Mucosa of rectum (tissue), 2 donors: Measurements from ENCODE around the gene OR2A2.
"Not testable (repeated sequence)": the region's sequence is repeated elsewhere in the genome, so short reads cannot be mapped to it uniquely, and the experiment has no call there.

Experiments
- H3K27ac ChIP-seq, 2 donors: one replicate each; pipeline ENCODE4 v1.7.0; 2013; ENCODE audit warnings: inconsistent platforms in 2 of 2, low read depth in 2 of 2, low read length in 2 of 2
- H3K27me3 ChIP-seq, 2 donors: one replicate each; pipeline ENCODE4 v1.7.0; 2013; ENCODE audit warnings: low read length in 2 of 2; ENCODE audit not compliant: control insufficient read depth in 2 of 2, insufficient read depth in 2 of 2
- H3K36me3 ChIP-seq, 2 donors: one replicate each; pipeline ENCODE4 v1.7.0; 2013; ENCODE audit warnings: low read length in 2 of 2; ENCODE audit not compliant: control insufficient read depth in 2 of 2, insufficient read depth in 2 of 2
- H3K4me1 ChIP-seq, 2 donors: one replicate each; pipeline ENCODE4 v1.7.0; 2013; ENCODE audit warnings: low read length in 2 of 2, mild to moderate bottlenecking in 1 of 2; ENCODE audit not compliant: control insufficient read depth in 2 of 2, insufficient read depth in 2 of 2
- H3K4me3 ChIP-seq, 2 donors: one replicate each; pipeline ENCODE4 v1.7.0; 2013; ENCODE audit warnings: low read length in 2 of 2
- H3K9ac ChIP-seq, 2 donors: one replicate each; pipeline ENCODE4 v1.7.0; 2013; ENCODE audit warnings: low read length in 2 of 2, low read depth in 1 of 2, mild to moderate bottlenecking in 1 of 2
- H3K9me3 ChIP-seq, 2 donors: one replicate each; pipeline ENCODE4 v1.7.0; 2013; ENCODE audit warnings: low read length in 2 of 2; ENCODE audit not compliant: control insufficient read depth in 2 of 2
- donor health status: healthy.
- donor health status: Normal muscosa, but diverticular disease.

The OR2A2 gene

DNA sequence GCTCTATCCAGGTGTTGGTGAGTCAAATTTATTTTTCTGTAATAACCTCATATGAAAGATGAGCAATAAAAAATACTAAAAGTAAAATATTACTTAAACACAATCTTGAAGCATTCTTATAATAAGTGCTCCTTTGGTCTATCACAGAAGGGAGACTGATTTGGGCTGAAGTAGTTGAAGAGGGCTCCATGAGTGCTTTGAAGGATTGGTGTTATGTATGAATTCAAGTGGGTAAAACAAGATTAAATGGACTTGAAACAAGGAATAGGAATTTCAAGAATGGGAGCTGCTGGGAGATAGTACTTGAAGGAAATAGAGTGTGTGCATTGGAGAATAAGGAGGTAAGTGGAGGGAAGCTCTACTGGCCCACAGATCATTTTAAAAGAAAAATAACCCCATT is 7.3 kb upstream of the OR2A2 start:
- no peaks in the 10 kb centered on the region for H3K27me3 ChIP-seq
- H3K4me3 ChIP-seq: no peak overlapping the region
- no peaks in the 10 kb centered on the region for H3K9me3 ChIP-seq
- H3K4me1 ChIP-seq: no peaks in the 10 kb centered on the region
- H3K27ac ChIP-seq: no peak overlapping the region
- H3K9ac ChIP-seq: no peak overlapping the region
- H3K36me3 ChIP-seq: no peaks in the 10 kb centered on the region

- Histone ChIP-seq H3K36me3 (no peaks in the 10 kb centered on the region), H3K9me3 (no peaks in the 10 kb centered on the region), H3K4me1 (no peaks in the 10 kb centered on the region), H3K4me3 (no peak overlapping the region), H3K27me3 (no peaks in the 10 kb centered on the region), H3K9ac (no peak overlapping the region), H3K27ac (no peak overlapping the region)
Measured at GRCh38 chr7:144105211-144105610, 4.2 kb upstream of the OR2A2 start.

- Histone ChIP-seq H3K4me3 (no peak overlapping the region), H3K27ac (no peak overlapping the region), H3K9me3 (no peaks in the 10 kb centered on the region), H3K36me3 (no peaks in the 10 kb centered on the region), H3K4me1 (no peaks in the 10 kb centered on the region), H3K9ac (no peak overlapping the region), H3K27me3 (no peaks in the 10 kb centered on the region)
Measured at GRCh38 chr7:144110272-144110671, 889 bp downstream of the OR2A2 start.

GRCh38 chr7:144113651-144114050 is 4.3 kb downstream of the OR2A2 start:
- Histone ChIP-seq H3K4me1 (no peaks in the 10 kb centered on the region), H3K36me3 (no peaks in the 10 kb centered on the region), H3K27me3 (no peaks in the 10 kb centered on the region), H3K4me3 (no peak overlapping the region), H3K27ac (no peak overlapping the region), H3K9ac (no peak overlapping the region), H3K9me3 (no peaks in the 10 kb centered on the region)

DNA sequence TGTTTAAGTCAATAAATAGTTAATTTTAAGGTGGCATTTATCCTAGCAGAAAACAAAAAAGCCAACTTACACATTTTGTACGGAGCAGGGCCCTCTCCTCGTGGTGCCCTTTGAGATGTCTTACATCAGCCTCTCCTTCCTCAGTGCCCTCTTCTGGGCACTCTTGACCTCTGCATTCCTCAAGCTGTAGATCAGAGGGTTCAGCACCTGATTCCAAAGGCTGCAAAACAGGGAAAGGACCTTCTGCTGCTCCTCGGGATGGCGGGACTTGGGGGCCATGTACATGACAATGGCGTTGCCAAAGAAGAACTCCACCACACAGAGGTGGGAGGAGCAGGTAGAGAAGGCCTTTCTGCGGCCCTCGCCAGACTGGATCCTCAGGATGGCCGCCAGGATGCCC is 9.0 kb downstream of the OR2A2 start:
- Histone ChIP-seq H3K9ac (no peak overlapping the region), H3K9me3 (no peaks in the 10 kb centered on the region), H3K27ac (no peak overlapping the region), H3K4me3 (no peak overlapping the region), H3K36me3 (no peaks in the 10 kb centered on the region), H3K27me3 (no peaks in the 10 kb centered on the region), H3K4me1 (no peaks in the 10 kb centered on the region)

DNA sequence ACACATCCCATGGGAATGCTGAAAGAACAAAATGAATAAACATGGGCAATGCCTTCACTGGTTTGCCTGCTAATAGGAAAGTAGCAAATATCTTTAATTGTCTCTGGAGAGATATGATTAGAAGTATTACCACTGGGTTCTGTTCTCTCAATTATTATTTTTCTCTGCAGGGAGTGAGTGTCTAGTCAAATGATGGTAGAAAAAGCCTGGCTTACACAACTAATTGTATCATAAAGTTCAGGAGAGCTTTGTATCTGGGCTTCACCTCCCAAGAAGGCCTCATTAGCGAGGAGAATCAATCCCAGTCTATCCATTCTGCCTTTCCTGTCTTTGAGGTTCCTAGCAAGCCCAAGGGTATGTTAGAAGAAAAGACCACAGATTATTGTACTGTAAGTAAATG is 13.5 kb downstream of the OR2A2 start, which contains the start of gene OR2A14:
TSS of gene OR2A14 (plus strand) at position 301 of the 400 bp plus-strand sequence. CDS start 5,937 bp downstream, outside the sequence.
- Histone ChIP-seq H3K9ac (no peak within 1 kb of the TSS), H3K27me3 (no peaks in the 10 kb centered on the region), H3K9me3 (no peaks in the 10 kb centered on the region), H3K4me3 (no peak within 1 kb of the TSS), H3K4me1 (no peaks in the 10 kb centered on the region), H3K36me3 (no peaks in the 10 kb centered on the region), H3K27ac (no peak within 1 kb of the TSS)

DNA sequence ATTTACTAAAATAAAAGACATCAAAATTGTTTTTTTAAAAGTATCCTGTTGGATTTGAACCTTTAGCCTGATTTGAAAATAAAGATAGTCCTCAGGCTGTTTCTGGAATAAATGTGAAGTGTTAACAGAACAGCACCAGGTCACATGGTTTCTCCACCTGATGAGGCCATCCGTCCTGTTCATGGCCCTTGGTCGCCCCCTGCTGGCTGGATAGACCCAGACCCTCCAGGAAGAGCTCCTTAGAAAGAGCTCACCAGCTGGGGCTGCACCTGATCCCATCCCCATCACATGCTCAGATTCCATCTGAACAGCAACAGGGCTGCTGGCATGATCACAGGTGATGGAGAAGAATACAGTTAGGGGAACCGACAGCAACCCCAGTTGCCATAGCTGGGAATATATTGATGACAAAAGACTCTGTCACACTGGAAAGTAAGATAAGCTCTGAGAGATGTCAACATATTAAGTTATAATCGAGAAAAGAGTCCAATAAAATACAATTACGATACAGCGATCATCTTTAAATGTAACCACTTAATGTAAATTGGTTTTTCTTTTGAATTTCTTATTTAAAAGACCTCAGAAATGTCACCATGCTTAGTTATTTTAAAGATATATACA is 18.4 kb downstream of the OR2A2 start:
- Histone ChIP-seq H3K9me3 (no peaks in the 10 kb centered on the region), H3K27me3 (no peaks in the 10 kb centered on the region), H3K4me3 (no peak overlapping the region), H3K36me3 (no peaks in the 10 kb centered on the region), H3K9ac (no peak overlapping the region), H3K4me1 (no peaks in the 10 kb centered on the region), H3K27ac (no peak overlapping the region)

DNA sequence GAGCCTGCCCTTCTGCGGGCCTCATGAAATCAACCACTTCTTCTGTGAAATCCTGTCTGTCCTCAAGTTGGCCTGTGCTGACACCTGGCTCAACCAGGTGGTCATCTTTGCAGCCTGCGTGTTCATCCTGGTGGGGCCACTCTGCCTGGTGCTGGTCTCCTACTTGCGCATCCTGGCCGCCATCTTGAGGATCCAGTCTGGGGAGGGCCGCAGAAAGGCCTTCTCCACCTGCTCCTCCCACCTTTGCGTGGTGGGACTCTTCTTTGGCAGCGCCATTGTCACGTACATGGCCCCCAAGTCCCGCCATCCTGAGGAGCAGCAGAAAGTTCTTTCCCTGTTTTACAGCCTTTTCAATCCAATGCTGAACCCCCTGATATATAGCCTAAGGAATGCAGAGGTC is 20.2 kb downstream of the OR2A2 start:
- H3K9me3 ChIP-seq, H3K4me3 ChIP-seq, H3K27me3 ChIP-seq, H3K9ac ChIP-seq, H3K27ac ChIP-seq, H3K4me1 ChIP-seq, H3K36me3 ChIP-seq: not testable (repeated sequence)

DNA sequence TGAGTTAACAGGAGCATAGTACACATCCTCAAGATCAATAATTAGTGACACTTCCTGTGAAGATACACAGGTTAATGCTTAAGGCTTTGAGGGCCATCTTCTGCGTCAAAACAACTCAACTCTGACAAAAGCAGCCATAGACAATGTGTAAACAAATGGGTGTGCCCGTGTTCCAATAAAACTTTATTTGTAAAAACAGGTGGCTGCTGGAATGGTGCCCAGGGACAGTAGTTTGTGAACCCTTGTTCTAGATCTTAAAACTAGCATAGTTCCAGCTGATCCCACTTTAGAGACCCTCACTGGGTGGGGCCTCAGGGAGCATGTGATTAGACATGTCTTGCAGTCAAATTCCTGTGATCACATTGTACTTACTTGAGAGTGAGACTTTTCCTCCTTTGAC is 21.3 kb downstream of the OR2A2 start:
- Histone ChIP-seq H3K4me3 (no peak overlapping the region), H3K27ac (no peak overlapping the region), H3K9ac (no peak overlapping the region), H3K4me1 (no peaks in the 10 kb centered on the region), H3K36me3 (no peaks in the 10 kb centered on the region), H3K27me3 (no peaks in the 10 kb centered on the region), H3K9me3 (no peaks in the 10 kb centered on the region)

DNA sequence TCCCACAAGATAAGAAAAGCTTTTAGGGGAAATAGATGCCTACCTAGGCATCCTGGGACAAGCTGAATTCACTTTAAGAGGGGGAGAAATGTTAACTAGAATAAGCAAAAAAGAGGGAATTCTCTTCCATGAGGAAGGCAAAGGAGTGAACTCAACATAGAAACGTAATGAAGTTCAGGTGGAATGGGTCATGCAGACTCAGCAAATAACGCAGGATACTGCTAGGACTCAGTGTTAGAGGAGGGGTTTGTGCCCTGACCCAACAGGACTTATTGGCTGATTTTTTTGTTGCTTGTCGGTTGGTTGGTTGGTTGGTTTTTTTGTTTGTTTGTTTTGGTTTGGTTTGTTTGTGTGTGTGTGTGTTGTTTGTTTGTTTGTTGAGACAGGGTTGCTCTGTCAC is 22.9 kb downstream of the OR2A2 start:
- Histone ChIP-seq H3K27ac (no peak overlapping the region), H3K9me3 (no peaks in the 10 kb centered on the region), H3K4me1 (no peaks in the 10 kb centered on the region), H3K9ac (no peak overlapping the region), H3K27me3 (no peaks in the 10 kb centered on the region), H3K4me3 (no peak overlapping the region), H3K36me3 (no peaks in the 10 kb centered on the region)

DNA sequence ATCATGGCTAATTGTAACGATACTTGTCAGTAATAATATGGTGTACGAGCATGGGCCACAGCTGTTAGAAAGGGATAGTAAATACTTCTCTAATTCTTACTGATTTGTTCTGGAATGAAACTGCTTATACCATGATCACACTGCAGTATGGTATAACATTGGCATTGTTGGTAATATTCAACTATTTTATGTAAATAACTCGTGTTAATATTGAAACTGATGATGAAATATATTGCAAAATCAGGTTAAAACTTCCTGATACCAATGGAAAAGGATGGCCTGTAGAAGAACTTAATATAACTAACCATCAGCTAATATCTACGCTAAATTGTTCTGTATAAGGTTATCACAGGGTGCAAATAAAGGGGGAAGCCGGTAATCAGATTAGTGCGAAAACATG is 23.9 kb downstream of the OR2A2 start:
- H3K36me3 ChIP-seq: no peaks in the 10 kb centered on the region
- H3K27me3 ChIP-seq: no peaks in the 10 kb centered on the region
- no peak overlapping the region for H3K9ac ChIP-seq
- no peaks in the 10 kb centered on the region for H3K9me3 ChIP-seq
- H3K27ac ChIP-seq: no peak overlapping the region
- no peaks in the 10 kb centered on the region for H3K4me1 ChIP-seq
- no peak overlapping the region for H3K4me3 ChIP-seq
